GM12878 (cell line): ENCODE results near the gene TAF10. TPM values are rescaled to one million over a fixed set of nuclear protein-coding genes. Genes with fewer than 3 reads are reported as not detected.

ENCODE experiments used
- ATAC-seq: fragments of 200-7000 bp; cut with Tn5 transposase; 3 replicates; pipeline ENCODE4 v1.9.1; 2020; ENCODE audit warnings: mild to moderate bottlenecking, moderate library complexity
- BruUV-seq: library from RNA; stranded (reverse); fragments of 400-500 nt; replicated peaks from 2 replicates; lab custom pipeline; 2021; lab: Mats Ljungman, UMichigan
- CTCF ChIA-PET: fragments of 300-600 bp; sonication (Branson Sonifier 250); formaldehyde crosslinking; extraction: SDS; loops from one replicate; lab custom pipeline; 2021; ENCODE audit warnings: inconsistent platforms; lab: Yijun Ruan, JAX
- POLR2A ChIA-PET: fragments of 350-600 bp; formaldehyde crosslinking; extraction: SDS; loops from one replicate; lab custom pipeline; 2021; ENCODE audit warnings: inconsistent platforms; lab: Charles Lee
- RAD21 ChIA-PET: fragments of 300-600 bp; sonication (Branson Sonifier 250); formaldehyde crosslinking; loops from one replicate; lab custom pipeline; 2023; ENCODE audit warnings: antibody characterized with exemption; ENCODE audit not compliant: unreplicated experiment; lab: Charles Lee
- SMC1A ChIA-PET: fragments of 300-600 bp; sonication (Branson Sonifier 250); formaldehyde crosslinking; loops from one replicate; lab custom pipeline; 2023; ENCODE audit not compliant: unreplicated experiment, uncharacterized antibody; lab: Charles Lee
- DNase-seq: peaks from one replicate; pipeline ENCODE4 v3.0.0-alpha.2; 2011; ENCODE audit warnings: low read depth, low spot score
- FAIRE-seq: peaks from 3 replicates; lab custom pipeline; 2011; peaks lifted over from hg19 to GRCh38; lab: Jason Lieb, UNC
- H2AFZ ChIP-seq: 2 replicates; pipeline ENCODE4 v1.6.0; 2011; ENCODE audit warnings: low read depth, low read length, control low read depth; ENCODE audit not compliant: control insufficient read depth
- H3K27ac ChIP-seq: 2 replicates; pipeline ENCODE4 v1.5.1; 2011; ENCODE audit warnings: control low read depth; ENCODE audit not compliant: control insufficient read depth, insufficient read depth
- H3K27me3 ChIP-seq, 2 experiments: replicated peaks in 1 of 2; 2 replicates each; pipeline versions ENCODE4 v1.6.0 to v1.6.1; 2011; ENCODE audit warnings: low read length in 1 of 2; ENCODE audit not compliant: control insufficient read depth in 2 of 2, insufficient read depth in 2 of 2
- H3K36me3 ChIP-seq, 2 experiments: 2 replicates each; pipeline ENCODE4 v1.5.1; 2011; ENCODE audit warnings: low read length in 1 of 2; ENCODE audit not compliant: control insufficient read depth in 2 of 2, insufficient read depth in 2 of 2
- H3K4me1 ChIP-seq: 2 replicates; pipeline ENCODE4 v1.6.1; 2011; ENCODE audit warnings: mild to moderate bottlenecking, low read length, moderate library complexity, mixed read lengths; ENCODE audit not compliant: control insufficient read depth, insufficient read depth
- H3K4me2 ChIP-seq: 2 replicates; pipeline ENCODE4 v1.6.0; 2011; ENCODE audit warnings: control low read depth; ENCODE audit not compliant: control insufficient read depth, insufficient read depth
- H3K4me3 ChIP-seq: fragments of 200-600 bp; sonication (generic); 2 replicates; pipeline ENCODE4 v1.5.1; 2016
- H3K79me2 ChIP-seq: 2 replicates; pipeline ENCODE4 v1.6.0; 2011; ENCODE audit warnings: low read length; ENCODE audit not compliant: control insufficient read depth, insufficient read depth
- H3K9ac ChIP-seq: 2 replicates; pipeline ENCODE4 v1.8.0; 2011; ENCODE audit warnings: low read length, control low read depth, mixed read lengths; ENCODE audit not compliant: control insufficient read depth, insufficient read depth
- H3K9me3 ChIP-seq: replicated peaks from 3 replicates; pipeline ENCODE4 v1.5.1; 2011; ENCODE audit warnings: mild to moderate bottlenecking, low read length; ENCODE audit not compliant: control insufficient read depth, insufficient read depth
- H4K20me1 ChIP-seq: 2 replicates; pipeline ENCODE4 v1.6.0; 2011; ENCODE audit not compliant: control insufficient read depth, insufficient read depth
- ATF7 ChIP-seq: fragments of 450-650 bp; IDR thresholded peaks from 2 replicates; pipeline ENCODE4 v1.6.1; 2016; ENCODE audit warnings: low read depth, mild to moderate bottlenecking
- CREM ChIP-seq: IDR thresholded peaks from 2 replicates; pipeline ENCODE4 v1.6.1; 2014; ENCODE audit warnings: antibody characterized with exemption, low read depth
- EED ChIP-seq: sonication (generic); IDR thresholded peaks from 2 replicates; pipeline ENCODE4 v1.6.1; 2016; ENCODE audit warnings: antibody characterized with exemption, low read depth
- ESRRA ChIP-seq: IDR thresholded peaks from 2 replicates; pipeline ENCODE4 v1.6.1; 2012; ENCODE audit warnings: mild to moderate bottlenecking, low read length, improper control_type of control experiment
- EZH2 ChIP-seq: IDR thresholded peaks from 2 replicates; pipeline ENCODE4 v1.6.1; 2012; ENCODE audit warnings: low read depth, mild to moderate bottlenecking, control low read depth, inconsistent platforms, low read length, borderline replicate concordance; ENCODE audit not compliant: control insufficient read depth
- FOS ChIP-seq: IDR thresholded peaks from 3 replicates; pipeline ENCODE4 v1.6.1; 2011; ENCODE audit warnings: borderline replicate concordance; ENCODE audit not compliant: insufficient read length; ENCODE audit errors: extremely low read depth
- IKZF2 ChIP-seq, 2 experiments: fragments of 450-650 bp; IDR thresholded peaks; 2 replicates each; pipeline ENCODE4 v1.6.1; 2017; ENCODE audit warnings: mild to moderate bottlenecking in 2 of 2, moderate library complexity in 2 of 2
- MYB ChIP-seq: fragments of 150-350 bp; IDR thresholded peaks from 2 replicates; pipeline ENCODE4 v1.6.1; 2014; ENCODE audit warnings: mild to moderate bottlenecking, low read depth, low read length, borderline replicate concordance
- NBN ChIP-seq: fragments of 450-650 bp; IDR thresholded peaks from 2 replicates; pipeline ENCODE4 v1.6.1; 2016
- RBBP5 ChIP-seq: fragments of 200-600 bp; sonication (generic); conservative IDR thresholded peaks from 2 replicates; pipeline ENCODE4 v1.6.1; 2016
- TAF1 ChIP-seq: IDR thresholded peaks from 2 replicates; pipeline ENCODE4 v1.6.1; 2011; ENCODE audit warnings: mild to moderate bottlenecking, low read depth, low read length, borderline replicate concordance
- ZNF207 ChIP-seq: fragments of 450-650 bp; IDR thresholded peaks from 2 replicates; pipeline ENCODE4 v1.6.1; 2014; ENCODE audit warnings: antibody characterized with exemption, mild to moderate bottlenecking, borderline replicate concordance
- ZNF622 ChIP-seq: fragments of 450-650 bp; IDR thresholded peaks from 2 replicates; pipeline ENCODE4 v1.6.1; 2017; ENCODE audit warnings: mild to moderate bottlenecking, inconsistent platforms
- WGBS: methylation state at CpG from one replicate; pipeline ENCODE4 v1.1.6; 2016; ENCODE audit warnings: low lambda C conversion rate; ENCODE audit not compliant: insufficient replicate concordance, insufficient coverage; ENCODE audit errors: missing lambda C conversion rate; 5-methylcytosine and 5-hydroxymethylcytosine counted together
- in situ Hi-C: fragments of 300-500 bp; cut with MboI; formaldehyde crosslinking; loops from 9 replicates; pipeline ENCODE4 v1.14.3; 2018; ENCODE audit warnings: mixed read lengths
- intact Hi-C: fragments of 100-400 bp; cut with micrococcal nuclease; formaldehyde crosslinking; loops from one replicate; pipeline ENCODE4 v1.14.2; 2022; ENCODE audit not compliant: unreplicated experiment
- polyA plus RNA-seq, 11 experiments: library from polyadenylated mRNA; depleted of rRNA in 4 of 11; unstranded in 6 of 11; stranded (reverse) in 5 of 11; fragments of >200 nt; fragmentation: Nextera tagmentation in 4 of 11; fragmentation: Illumina TruSeq in 1 of 11; extraction: Ambion mirVana in 4 of 11; extraction: Trizol in 1 of 11; gene quantifications; 1 replicate in 1 of 11; 2 replicates in 10 of 11; pipeline versions ENCODE4 v1.2.1 to v1.2.3, GENCODE V29; 2011 to 2016; ENCODE audit warnings: inconsistent platforms in 2 of 11, missing spikeins in 2 of 11, low read depth in 1 of 11
- total RNA-seq, 4 experiments: library from RNA; depleted of rRNA in 3 of 4; stranded (reverse); fragments of >200 nt in 3 of 4; fragmentation: Illumina TruSeq in 1 of 4; extraction: Trizol in 1 of 4; gene quantifications; 2 replicates each; pipeline versions ENCODE4 v1.2.1 to v1.2.3, GENCODE V29; 2013 to 2021
- TF ChIP-seq, protein P1 (sequence below): fragments of 450-650 bp; IDR thresholded peaks from 2 replicates; pipeline ENCODE4 v1.6.1; 2018; ENCODE audit warnings: borderline replicate concordance, mild to moderate bottlenecking; ENCODE audit not compliant: partially characterized antibody
- TF ChIP-seq, protein P2 (sequence below): fragments of 450-650 bp; formaldehyde crosslinking; IDR thresholded peaks from 2 replicates; pipeline ENCODE4 v1.4.0; 2020; ENCODE audit warnings: mild to moderate bottlenecking, moderate library complexity
- TF ChIP-seq, protein P3 (sequence below): fragments of 450-650 bp; IDR thresholded peaks from 2 replicates; pipeline ENCODE4 v1.6.1; 2017; ENCODE audit warnings: mild to moderate bottlenecking

Gene TAF10
- total and polyA plus RNA-seq, 10 of the 15 experiments (the other 5 are each of a cell fraction or from before 2014, with no cell fraction given), result 26.7 to 251 (median 149) TPM

DNA sequence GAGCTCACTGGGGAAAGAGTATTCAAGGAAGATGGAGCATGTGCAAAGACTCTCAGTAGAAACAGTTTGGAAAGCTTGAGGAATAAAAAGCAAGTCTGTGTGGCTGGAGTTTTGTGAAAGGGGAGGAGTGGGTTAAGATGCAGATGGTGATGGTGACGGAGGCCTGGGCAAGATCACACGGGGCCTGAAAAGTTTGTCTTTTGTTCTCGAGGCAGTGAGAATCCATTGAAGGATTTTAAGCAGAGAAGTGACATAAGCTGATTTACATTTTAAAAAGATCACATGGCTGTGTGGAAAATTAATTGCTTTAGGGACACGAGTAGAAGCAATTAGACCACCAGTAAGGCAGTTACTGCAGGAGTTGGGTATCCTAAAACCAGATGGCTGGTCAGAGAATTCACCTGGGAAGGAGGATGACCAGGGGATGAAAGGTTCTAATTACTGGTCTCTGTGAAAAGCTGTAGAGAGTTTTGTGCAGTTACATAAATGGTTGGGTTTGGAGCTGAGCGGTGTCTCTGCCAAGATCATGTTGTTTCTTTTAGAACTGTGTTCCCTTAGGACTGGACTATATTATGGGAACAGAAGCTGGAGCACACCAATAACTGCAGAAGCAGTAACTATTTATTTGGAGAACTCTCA, 15.7 kb downstream of the TAF10 start:
- SMC1A ChIA-PET, result interaction anchor here (0.9 to 1.5 kb wide), 4 partner anchors 9 to 121 kb away, joined by 3 to 6 read pairs (median 3); no protein-coding TSS in a partner anchor
- RAD21 ChIA-PET, result no interaction called here
- H3K27me3 ChIP-seq, result no peaks in the 10 kb centered on the region
- CTCF ChIA-PET, result interaction anchor here (0.6 to 2.4 kb wide), 7 partner anchors 9 to 217 kb away, joined by 3 to 9 read pairs (median 3); no protein-coding TSS in a partner anchor
- no peak for DNase-seq
- peaks cover 19 to 21% of the 10 kb centered on the region in 2 experiments for H3K36me3 ChIP-seq
- intact Hi-C loops, result no loop called here
- H3K27ac ChIP-seq, result no peak overlapping the region
- no peaks in the 10 kb centered on the region; the same call in 1 of the 2 replicates for H4K20me1 ChIP-seq
- in situ Hi-C loops, result no loop called here
- 85% methylated on average over 5 of the region's 5 CpGs for WGBS
- no peak overlapping the region for H3K4me2 ChIP-seq
- ATAC-seq, result no peak
- no peak overlapping the region for H2AFZ ChIP-seq
- H3K9ac ChIP-seq, result no peak overlapping the region
- no peak overlapping the region for H3K4me3 ChIP-seq
- H3K9me3 ChIP-seq, result no peaks in the 10 kb centered on the region
- POLR2A ChIA-PET, result interaction anchor here (0.6 to 1.3 kb wide), 2 partner anchors 115 to 966 kb away, joined by 3 read pairs; partner anchors contain the start of genes ARFIP2 and TIMM10B
- H3K79me2 ChIP-seq, result peaks cover 16% of the 10 kb centered on the region
- FAIRE-seq, result no peak
- no peaks in the 10 kb centered on the region for H3K4me1 ChIP-seq
- BruUV-seq, result no TSS peak
- TF ChIP-seq, protein P1, sequence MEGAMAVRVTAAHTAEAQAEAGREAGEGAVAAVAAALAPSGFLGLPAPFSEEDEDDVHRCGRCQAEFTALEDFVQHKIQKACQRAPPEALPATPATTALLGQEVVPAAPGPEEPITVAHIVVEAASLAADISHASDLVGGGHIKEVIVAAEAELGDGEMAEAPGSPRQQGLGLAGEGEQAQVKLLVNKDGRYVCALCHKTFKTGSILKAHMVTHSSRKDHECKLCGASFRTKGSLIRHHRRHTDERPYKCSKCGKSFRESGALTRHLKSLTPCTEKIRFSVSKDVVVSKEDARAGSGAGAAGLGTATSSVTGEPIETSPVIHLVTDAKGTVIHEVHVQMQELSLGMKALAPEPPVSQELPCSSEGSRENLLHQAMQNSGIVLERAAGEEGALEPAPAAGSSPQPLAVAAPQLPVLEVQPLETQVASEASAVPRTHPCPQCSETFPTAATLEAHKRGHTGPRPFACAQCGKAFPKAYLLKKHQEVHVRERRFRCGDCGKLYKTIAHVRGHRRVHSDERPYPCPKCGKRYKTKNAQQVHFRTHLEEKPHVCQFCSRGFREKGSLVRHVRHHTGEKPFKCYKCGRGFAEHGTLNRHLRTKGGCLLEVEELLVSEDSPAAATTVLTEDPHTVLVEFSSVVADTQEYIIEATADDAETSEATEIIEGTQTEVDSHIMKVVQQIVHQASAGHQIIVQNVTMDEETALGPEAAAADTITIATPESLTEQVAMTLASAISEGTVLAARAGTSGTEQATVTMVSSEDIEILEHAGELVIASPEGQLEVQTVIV, result no peak
- TF ChIP-seq FOS (no peak), ATF7 (no peak), CREM (no peak), MYB (no peak), RBBP5 (no peak), NBN (no peak), EZH2 (no peak), IKZF2 (IDR thresholded peaks at IDR 0.05) (no peak), ESRRA (no peak), ZNF207 (no peak), ZNF622 (no peak), EED (no peak), TAF1 (no peak)
- TF ChIP-seq, protein P2, sequence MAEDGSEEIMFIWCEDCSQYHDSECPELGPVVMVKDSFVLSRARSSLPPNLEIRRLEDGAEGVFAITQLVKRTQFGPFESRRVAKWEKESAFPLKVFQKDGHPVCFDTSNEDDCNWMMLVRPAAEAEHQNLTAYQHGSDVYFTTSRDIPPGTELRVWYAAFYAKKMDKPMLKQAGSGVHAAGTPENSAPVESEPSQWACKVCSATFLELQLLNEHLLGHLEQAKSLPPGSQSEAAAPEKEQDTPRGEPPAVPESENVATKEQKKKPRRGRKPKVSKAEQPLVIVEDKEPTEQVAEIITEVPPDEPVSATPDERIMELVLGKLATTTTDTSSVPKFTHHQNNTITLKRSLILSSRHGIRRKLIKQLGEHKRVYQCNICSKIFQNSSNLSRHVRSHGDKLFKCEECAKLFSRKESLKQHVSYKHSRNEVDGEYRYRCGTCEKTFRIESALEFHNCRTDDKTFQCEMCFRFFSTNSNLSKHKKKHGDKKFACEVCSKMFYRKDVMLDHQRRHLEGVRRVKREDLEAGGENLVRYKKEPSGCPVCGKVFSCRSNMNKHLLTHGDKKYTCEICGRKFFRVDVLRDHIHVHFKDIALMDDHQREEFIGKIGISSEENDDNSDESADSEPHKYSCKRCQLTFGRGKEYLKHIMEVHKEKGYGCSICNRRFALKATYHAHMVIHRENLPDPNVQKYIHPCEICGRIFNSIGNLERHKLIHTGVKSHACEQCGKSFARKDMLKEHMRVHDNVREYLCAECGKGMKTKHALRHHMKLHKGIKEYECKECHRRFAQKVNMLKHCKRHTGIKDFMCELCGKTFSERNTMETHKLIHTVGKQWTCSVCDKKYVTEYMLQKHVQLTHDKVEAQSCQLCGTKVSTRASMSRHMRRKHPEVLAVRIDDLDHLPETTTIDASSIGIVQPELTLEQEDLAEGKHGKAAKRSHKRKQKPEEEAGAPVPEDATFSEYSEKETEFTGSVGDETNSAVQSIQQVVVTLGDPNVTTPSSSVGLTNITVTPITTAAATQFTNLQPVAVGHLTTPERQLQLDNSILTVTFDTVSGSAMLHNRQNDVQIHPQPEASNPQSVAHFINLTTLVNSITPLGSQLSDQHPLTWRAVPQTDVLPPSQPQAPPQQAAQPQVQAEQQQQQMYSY (CRISPR knock-in tag), result no peak
- TF ChIP-seq, protein P3, sequence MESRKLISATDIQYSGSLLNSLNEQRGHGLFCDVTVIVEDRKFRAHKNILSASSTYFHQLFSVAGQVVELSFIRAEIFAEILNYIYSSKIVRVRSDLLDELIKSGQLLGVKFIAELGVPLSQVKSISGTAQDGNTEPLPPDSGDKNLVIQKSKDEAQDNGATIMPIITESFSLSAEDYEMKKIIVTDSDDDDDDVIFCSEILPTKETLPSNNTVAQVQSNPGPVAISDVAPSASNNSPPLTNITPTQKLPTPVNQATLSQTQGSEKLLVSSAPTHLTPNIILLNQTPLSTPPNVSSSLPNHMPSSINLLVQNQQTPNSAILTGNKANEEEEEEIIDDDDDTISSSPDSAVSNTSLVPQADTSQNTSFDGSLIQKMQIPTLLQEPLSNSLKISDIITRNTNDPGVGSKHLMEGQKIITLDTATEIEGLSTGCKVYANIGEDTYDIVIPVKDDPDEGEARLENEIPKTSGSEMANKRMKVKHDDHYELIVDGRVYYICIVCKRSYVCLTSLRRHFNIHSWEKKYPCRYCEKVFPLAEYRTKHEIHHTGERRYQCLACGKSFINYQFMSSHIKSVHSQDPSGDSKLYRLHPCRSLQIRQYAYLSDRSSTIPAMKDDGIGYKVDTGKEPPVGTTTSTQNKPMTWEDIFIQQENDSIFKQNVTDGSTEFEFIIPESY, result no peak
